A549 (cell line): ENCODE results near the gene SLC39A11. TPM values are rescaled to one million over a fixed set of nuclear protein-coding genes. Genes with fewer than 3 reads are reported as not detected.
A peak's percentile ranks its signal among the peaks of the same experiment; 100 is the strongest.

Experiments
- ATAC-seq, 2 experiments: fragments of 200-7000 bp in 1 of 2; fragments of >200 bp in 1 of 2; cut with Nextera tagmentation in 1 of 2; cut with Tn5 transposase in 1 of 2; 3 replicates each; pipeline versions ENCODE4 v1.8.0 to v1.9.1; 2018 to 2020; ENCODE audit warnings: mild to moderate bottlenecking in 1 of 2, moderate library complexity in 1 of 2
- CTCF ChIA-PET: fragments of 300-600 bp; sonication (Branson Sonifier 250); formaldehyde crosslinking; extraction: SDS; loops from one replicate; lab custom pipeline; 2021; ENCODE audit warnings: antibody characterized with exemption, inconsistent platforms; lab: Yijun Ruan, JAX
- POLR2A ChIA-PET: fragments of 350-600 bp; formaldehyde crosslinking; extraction: SDS; loops from one replicate; lab custom pipeline; 2021; ENCODE audit warnings: antibody characterized with exemption, inconsistent platforms; lab: Yijun Ruan, JAX
- DNase-seq, 2 experiments: peaks; one replicate each; pipeline versions ENCODE4 v3.0.0 to v3.0.0-alpha.2; 2011 to 2016; ENCODE audit warnings: low read depth in 1 of 2, low spot score in 1 of 2
- FAIRE-seq: peaks from 2 replicates; lab custom pipeline; 2011; peaks lifted over from hg19 to GRCh38; lab: Jason Lieb, UNC
- H3K27ac ChIP-seq, 2 experiments: fragments of >200 bp; sonication (Bioruptor Twin); formaldehyde crosslinking; 3 replicates each; pipeline ENCODE4 v1.5.1; 2016 to 2017
- H3K4me1 ChIP-seq: fragments of >200 bp; sonication (Bioruptor Twin); formaldehyde crosslinking; 3 replicates; pipeline ENCODE4 v1.6.1; 2016
- H3K4me2 ChIP-seq: fragments of >200 bp; sonication (Bioruptor Twin); formaldehyde crosslinking; 3 replicates; pipeline ENCODE4 v1.6.1; 2016
- H3K4me3 ChIP-seq: fragments of >200 bp; sonication (Bioruptor Twin); formaldehyde crosslinking; 3 replicates; pipeline ENCODE4 v1.5.1; 2016
- H3K9me3 ChIP-seq: fragments of >200 bp; sonication (Bioruptor Twin); formaldehyde crosslinking; 3 replicates; pipeline ENCODE4 v1.6.1; 2016
- CBX2 ChIP-seq: fragments of 200-600 bp; sonication (generic); IDR thresholded peaks from 2 replicates; pipeline ENCODE4 v1.6.1; 2016; ENCODE audit warnings: low read depth, mild to moderate bottlenecking, borderline replicate concordance
- CEBPB ChIP-seq, 2 experiments: fragments of >200 bp in 1 of 2; sonication (Bioruptor Twin) in 1 of 2; formaldehyde crosslinking in 1 of 2; IDR thresholded peaks; 2 replicates each; pipeline ENCODE4 v1.6.1; 2012 to 2016
- EHMT2 ChIP-seq: fragments of 200-600 bp; sonication (generic); IDR thresholded peaks from 2 replicates; pipeline ENCODE4 v1.6.1; 2016; ENCODE audit warnings: antibody characterized with exemption, low read depth, mild to moderate bottlenecking, moderate library complexity
- EP300 ChIP-seq, 2 experiments: fragments of >200 bp; sonication (Bioruptor Twin); formaldehyde crosslinking; IDR thresholded peaks; 2 replicates in 1 of 2; 3 replicates in 1 of 2; pipeline ENCODE4 v1.6.1; 2016 to 2017
- FOSB ChIP-seq: fragments of 250-450 bp; sonication (Bioruptor Pico); IDR thresholded peaks from 2 replicates; pipeline ENCODE4 v1.5.0; 2020; ENCODE audit warnings: mild to moderate bottlenecking, moderate library complexity
- FOXS1 ChIP-seq: fragments of 250-450 bp; sonication (Bioruptor Pico); IDR thresholded peaks from 2 replicates; pipeline ENCODE4 v1.5.0; 2020; ENCODE audit warnings: mild to moderate bottlenecking, moderate library complexity
- HEYL ChIP-seq: fragments of 250-450 bp; sonication (Bioruptor Pico); IDR thresholded peaks from 2 replicates; pipeline ENCODE4 v1.8.0; 2021; ENCODE audit warnings: mild to moderate bottlenecking, moderate library complexity
- HOXB13 ChIP-seq: fragments of 250-450 bp; sonication (Bioruptor Pico); IDR thresholded peaks from 2 replicates; pipeline ENCODE4 v1.5.0; 2020; ENCODE audit warnings: low read depth, mild to moderate bottlenecking, moderate library complexity
- JUN ChIP-seq, 2 experiments: fragments of >200 bp; sonication (Bioruptor Twin); formaldehyde crosslinking; IDR thresholded peaks; 2 replicates in 1 of 2; 3 replicates in 1 of 2; pipeline ENCODE4 v1.6.1; 2016 to 2017
- JUNB ChIP-seq: fragments of >200 bp; sonication (Bioruptor Twin); formaldehyde crosslinking; IDR thresholded peaks from 2 replicates; pipeline ENCODE4 v1.6.1; 2016
- KDM1A ChIP-seq: fragments of 200-600 bp; sonication (generic); IDR thresholded peaks from 2 replicates; pipeline ENCODE4 v1.6.1; 2016; ENCODE audit warnings: low read depth, mild to moderate bottlenecking
- MYC ChIP-seq: IDR thresholded peaks from 2 replicates; pipeline ENCODE4 v1.6.1; 2012; ENCODE audit warnings: mild to moderate bottlenecking, inconsistent platforms, low read length, improper control_type of control experiment, borderline replicate concordance
- POLR2AphosphoS2 ChIP-seq: conservative IDR thresholded peaks from 2 replicates; pipeline ENCODE4 v1.6.1; 2012; ENCODE audit warnings: low read length, improper control_type of control experiment, inconsistent platforms
- RAD21 ChIP-seq, 2 experiments: fragments of >200 bp in 1 of 2; sonication (Bioruptor Twin) in 1 of 2; formaldehyde crosslinking in 1 of 2; IDR thresholded peaks in 1 of 2; conservative IDR thresholded peaks in 1 of 2; 2 replicates in 1 of 2; 3 replicates in 1 of 2; pipeline ENCODE4 v1.6.1; 2012 to 2018; ENCODE audit warnings: inconsistent platforms in 1 of 2
- RFX5 ChIP-seq: fragments of 450-650 bp; IDR thresholded peaks from 2 replicates; pipeline ENCODE4 v1.7.1; 2014; ENCODE audit warnings: antibody characterized with exemption, mild to moderate bottlenecking, moderate library complexity
- RNF2 ChIP-seq: fragments of 200-600 bp; sonication (generic); IDR thresholded peaks from 2 replicates; pipeline ENCODE4 v1.6.1; 2016; ENCODE audit warnings: low read depth, mild to moderate bottlenecking, antibody characterized with exemption, moderate library complexity, borderline replicate concordance
- SREBF2 ChIP-seq: fragments of 450-650 bp; IDR thresholded peaks from 2 replicates; pipeline ENCODE4 v1.6.1; 2014; ENCODE audit warnings: mild to moderate bottlenecking, moderate library complexity
- WGBS: methylation state at CpG from one replicate; pipeline ENCODE4 v1.1.6; 2017; ENCODE audit errors: missing lambda C conversion rate; 5-methylcytosine and 5-hydroxymethylcytosine counted together
- polyA plus RNA-seq, 4 experiments: library from polyadenylated mRNA; depleted of rRNA in 3 of 4; stranded (reverse); fragments of >200 nt; fragmentation: RNase III in 1 of 4; extraction: RNeasy Plus Mini Kit Qiagen cat#74134 plus additional on column Dnase treatment in 1 of 4; gene quantifications; 2 replicates in 3 of 4; 3 replicates in 1 of 4; pipeline ENCODE4 v1.2.3, GENCODE V29; 2011 to 2017
- TF ChIP-seq, protein P1 (sequence below): fragments of 150-350 bp; IDR thresholded peaks from 2 replicates; pipeline ENCODE4 v1.6.1; 2014; ENCODE audit warnings: low read depth, mild to moderate bottlenecking, low read length
- TF ChIP-seq, protein P2 (sequence below): IDR thresholded peaks from 2 replicates; pipeline ENCODE4 v1.6.1; 2012
- TF ChIP-seq, protein P3 (sequence below): fragments of 250-450 bp; sonication (Bioruptor Pico); IDR thresholded peaks from 2 replicates; pipeline ENCODE4 v1.5.0; 2020; ENCODE audit warnings: low read depth, mild to moderate bottlenecking, moderate library complexity
- TF ChIP-seq, protein P4 (sequence below): fragments of >200 bp; sonication (Bioruptor Twin); formaldehyde crosslinking; IDR thresholded peaks from 2 replicates; pipeline ENCODE4 v1.6.1; 2016
- TF ChIP-seq, protein P5 (sequence below): fragments of >200 bp; sonication (Bioruptor Twin); formaldehyde crosslinking; IDR thresholded peaks from 3 replicates; pipeline ENCODE4 v1.6.1; 2016

SLC39A11 gene
- polyA plus RNA-seq, 2 of the 4 experiments (the other 2 are of a cell fraction), result 18.4 to 25.2 TPM

DNA sequence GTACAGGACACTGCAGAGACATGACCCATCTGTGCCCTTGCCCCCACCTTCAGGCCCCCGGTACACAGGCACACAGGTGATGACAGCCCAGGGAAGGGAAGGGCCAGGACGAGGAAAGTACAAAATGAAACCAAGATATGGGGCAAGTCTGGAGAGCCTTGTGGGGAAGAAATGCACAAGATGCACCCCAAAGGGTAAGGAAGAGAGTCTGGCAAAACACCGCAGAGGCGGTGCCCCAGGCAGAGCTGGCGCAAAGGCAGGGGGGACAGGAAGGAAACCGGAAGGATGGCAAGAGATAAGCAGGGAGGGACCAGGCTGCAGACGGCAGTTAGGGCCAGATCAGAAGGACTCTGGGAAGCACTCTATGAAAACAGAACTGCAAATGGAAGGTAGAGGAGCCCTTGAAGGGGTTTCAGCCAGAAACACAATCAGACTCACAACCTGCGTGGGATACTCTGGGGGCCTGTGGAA is 81.4 kb downstream of the SLC39A11 start (continued):
- TF ChIP-seq, protein P1, sequence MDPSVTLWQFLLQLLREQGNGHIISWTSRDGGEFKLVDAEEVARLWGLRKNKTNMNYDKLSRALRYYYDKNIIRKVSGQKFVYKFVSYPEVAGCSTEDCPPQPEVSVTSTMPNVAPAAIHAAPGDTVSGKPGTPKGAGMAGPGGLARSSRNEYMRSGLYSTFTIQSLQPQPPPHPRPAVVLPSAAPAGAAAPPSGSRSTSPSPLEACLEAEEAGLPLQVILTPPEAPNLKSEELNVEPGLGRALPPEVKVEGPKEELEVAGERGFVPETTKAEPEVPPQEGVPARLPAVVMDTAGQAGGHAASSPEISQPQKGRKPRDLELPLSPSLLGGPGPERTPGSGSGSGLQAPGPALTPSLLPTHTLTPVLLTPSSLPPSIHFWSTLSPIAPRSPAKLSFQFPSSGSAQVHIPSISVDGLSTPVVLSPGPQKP, result no peak
- TF ChIP-seq FOXS1 (CRISPR knock-in tag), result no peak
- no peak for TF ChIP-seq POLR2AphosphoS2
- no peak for TF ChIP-seq HOXB13 (CRISPR knock-in tag)
- TF ChIP-seq, protein P2, sequence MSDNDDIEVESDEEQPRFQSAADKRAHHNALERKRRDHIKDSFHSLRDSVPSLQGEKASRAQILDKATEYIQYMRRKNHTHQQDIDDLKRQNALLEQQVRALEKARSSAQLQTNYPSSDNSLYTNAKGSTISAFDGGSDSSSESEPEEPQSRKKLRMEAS, result no peak

DNA sequence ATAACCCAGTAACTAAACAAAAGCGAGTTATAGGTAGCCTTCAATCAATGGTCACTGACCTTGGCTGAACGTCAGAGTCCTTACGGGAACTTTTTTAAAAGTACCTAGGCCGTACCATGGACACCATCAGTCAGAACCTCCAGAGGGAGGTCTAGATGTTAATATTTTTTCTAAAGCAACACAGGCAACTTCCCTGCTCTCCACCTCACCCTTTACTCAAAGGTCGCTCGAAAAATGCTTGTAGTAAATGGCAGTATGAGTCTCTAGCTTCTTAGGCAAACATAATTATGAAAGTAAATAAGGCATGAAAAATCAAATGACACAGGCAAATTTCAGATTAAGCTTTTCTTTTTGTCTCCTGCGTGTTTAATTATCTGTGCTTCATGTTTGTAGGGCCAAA is 82.1 kb downstream of the SLC39A11 start:
- ChIA-PET POLR2A (no interaction called here), CTCF (no interaction called here)
- H3K4me2 ChIP-seq, result 0 out of 3 replicates have a peak overlapping the region, but pooled peaks have one; percentile 28
- no peak overlapping the region for H3K27ac ChIP-seq
- TF ChIP-seq CBX2 (no peak), EHMT2 (no peak), SREBF2 (no peak), RFX5 (no peak), RNF2 (no peak)
- TF ChIP-seq, protein P3, sequence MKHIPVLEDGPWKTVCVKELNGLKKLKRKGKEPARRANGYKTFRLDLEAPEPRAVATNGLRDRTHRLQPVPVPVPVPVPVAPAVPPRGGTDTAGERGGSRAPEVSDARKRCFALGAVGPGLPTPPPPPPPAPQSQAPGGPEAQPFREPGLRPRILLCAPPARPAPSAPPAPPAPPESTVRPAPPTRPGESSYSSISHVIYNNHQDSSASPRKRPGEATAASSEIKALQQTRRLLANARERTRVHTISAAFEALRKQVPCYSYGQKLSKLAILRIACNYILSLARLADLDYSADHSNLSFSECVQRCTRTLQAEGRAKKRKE, result no peak
- no peak for DNase-seq
- peaks cover 18% of the 10 kb centered on the region for H3K4me1 ChIP-seq
- no peak overlapping the region for H3K4me3 ChIP-seq
- WGBS, result 80% methylated on average over 7 of the region's 7 CpGs
- no peak for ATAC-seq
- no peaks in the 10 kb centered on the region for H3K9me3 ChIP-seq
- FAIRE-seq, result no peak

DNA sequence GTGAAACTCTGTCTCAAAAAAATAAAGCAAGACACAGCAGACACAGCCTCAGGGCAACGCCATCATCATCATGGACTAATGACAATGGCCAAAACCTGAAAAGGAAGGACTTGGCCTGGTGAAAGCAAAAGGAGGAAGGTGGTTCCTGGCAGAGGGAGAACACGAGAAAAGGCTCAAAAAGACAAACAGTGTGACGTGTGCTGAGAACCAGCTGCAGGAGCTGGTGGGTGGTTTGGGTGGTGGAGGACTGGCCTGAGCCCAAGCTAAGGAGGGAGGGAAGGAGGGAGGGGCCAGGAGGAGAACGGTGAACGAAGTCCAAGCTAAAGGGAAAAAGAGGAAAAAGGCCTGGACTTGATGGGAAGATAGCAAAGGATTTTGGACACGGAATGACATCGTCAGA is 85.1 kb downstream of the SLC39A11 start:
- DNase-seq (no peak), ATAC-seq (no peak), FAIRE-seq (no peak)
- ChIA-PET CTCF (interaction anchor here (0.9 kb wide), 1 partner anchor 21 kb away, joined by 3 read pairs; no protein-coding TSS in a partner anchor), POLR2A (no interaction called here)
- Histone ChIP-seq H3K9me3 (no peaks in the 10 kb centered on the region), H3K4me1 (0 out of 3 replicates have a peak, but pooled peaks cover 3% of the 10 kb centered on the region), H3K4me3 (no peak overlapping the region), H3K4me2 (no peak overlapping the region), H3K27ac (no peak overlapping the region)
- 91% methylated on average over 7 of the region's 7 CpGs for WGBS
- TF ChIP-seq KDM1A (no peak), FOXS1 (CRISPR knock-in tag) (no peak), HEYL (CRISPR knock-in tag) (no peak), JUN (IDR thresholded peaks at IDR 0.05) (no peak), EHMT2 (no peak), CBX2 (no peak), CEBPB (IDR thresholded peaks at IDR 0.05) (no peak), FOSB (CRISPR knock-in tag) (no peak), EP300 (IDR thresholded peaks at IDR 0.05) (no peak), JUNB (no peak), MYC (no peak), RAD21 (conservative IDR thresholded peaks at IDR 0.05 in 1 of 2, IDR thresholded peaks at IDR 0.05 in 1 of 2) (no peak)
- TF ChIP-seq, protein P2, result no peak
- TF ChIP-seq, protein P4, sequence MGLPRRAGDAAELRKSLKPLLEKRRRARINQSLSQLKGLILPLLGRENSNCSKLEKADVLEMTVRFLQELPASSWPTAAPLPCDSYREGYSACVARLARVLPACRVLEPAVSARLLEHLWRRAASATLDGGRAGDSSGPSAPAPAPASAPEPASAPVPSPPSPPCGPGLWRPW, result no peak
- TF ChIP-seq, protein P5, sequence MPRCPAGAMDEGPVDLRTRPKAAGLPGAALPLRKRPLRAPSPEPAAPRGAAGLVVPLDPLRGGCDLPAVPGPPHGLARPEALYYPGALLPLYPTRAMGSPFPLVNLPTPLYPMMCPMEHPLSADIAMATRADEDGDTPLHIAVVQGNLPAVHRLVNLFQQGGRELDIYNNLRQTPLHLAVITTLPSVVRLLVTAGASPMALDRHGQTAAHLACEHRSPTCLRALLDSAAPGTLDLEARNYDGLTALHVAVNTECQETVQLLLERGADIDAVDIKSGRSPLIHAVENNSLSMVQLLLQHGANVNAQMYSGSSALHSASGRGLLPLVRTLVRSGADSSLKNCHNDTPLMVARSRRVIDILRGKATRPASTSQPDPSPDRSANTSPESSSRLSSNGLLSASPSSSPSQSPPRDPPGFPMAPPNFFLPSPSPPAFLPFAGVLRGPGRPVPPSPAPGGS, result no peak
